ENCODE data around the gene KCNK3.

- TF ChIP-seq, protein P1, sequence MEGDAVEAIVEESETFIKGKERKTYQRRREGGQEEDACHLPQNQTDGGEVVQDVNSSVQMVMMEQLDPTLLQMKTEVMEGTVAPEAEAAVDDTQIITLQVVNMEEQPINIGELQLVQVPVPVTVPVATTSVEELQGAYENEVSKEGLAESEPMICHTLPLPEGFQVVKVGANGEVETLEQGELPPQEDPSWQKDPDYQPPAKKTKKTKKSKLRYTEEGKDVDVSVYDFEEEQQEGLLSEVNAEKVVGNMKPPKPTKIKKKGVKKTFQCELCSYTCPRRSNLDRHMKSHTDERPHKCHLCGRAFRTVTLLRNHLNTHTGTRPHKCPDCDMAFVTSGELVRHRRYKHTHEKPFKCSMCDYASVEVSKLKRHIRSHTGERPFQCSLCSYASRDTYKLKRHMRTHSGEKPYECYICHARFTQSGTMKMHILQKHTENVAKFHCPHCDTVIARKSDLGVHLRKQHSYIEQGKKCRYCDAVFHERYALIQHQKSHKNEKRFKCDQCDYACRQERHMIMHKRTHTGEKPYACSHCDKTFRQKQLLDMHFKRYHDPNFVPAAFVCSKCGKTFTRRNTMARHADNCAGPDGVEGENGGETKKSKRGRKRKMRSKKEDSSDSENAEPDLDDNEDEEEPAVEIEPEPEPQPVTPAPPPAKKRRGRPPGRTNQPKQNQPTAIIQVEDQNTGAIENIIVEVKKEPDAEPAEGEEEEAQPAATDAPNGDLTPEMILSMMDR (IDR thresholded peaks at IDR 0.05): no peak
- no peak for TF ChIP-seq POLR2A (IDR thresholded peaks at IDR 0.05)
These were observed 19.6 kb upstream of the KCNK3 start for GRCh38 chr2:26672818-26673393.
